Activated T-cell treated with anti-CD3 and anti-CD28 coated beads for 4 hours (primary cell): ENCODE data around the gene FNDC8.
"Not testable (repeated sequence)": the region's sequence is repeated elsewhere in the genome, so short reads cannot be mapped to it uniquely, and the experiment has no call there.

Source experiments
- DNase-seq: peaks from one replicate; pipeline ENCODE4 v3.0.0-alpha.2; 2020

The FNDC8 gene

GRCh38 chr17:35146214-35146833 lies 24.9 kb downstream of the FNDC8 start:
- no peak for DNase-seq

DNA sequence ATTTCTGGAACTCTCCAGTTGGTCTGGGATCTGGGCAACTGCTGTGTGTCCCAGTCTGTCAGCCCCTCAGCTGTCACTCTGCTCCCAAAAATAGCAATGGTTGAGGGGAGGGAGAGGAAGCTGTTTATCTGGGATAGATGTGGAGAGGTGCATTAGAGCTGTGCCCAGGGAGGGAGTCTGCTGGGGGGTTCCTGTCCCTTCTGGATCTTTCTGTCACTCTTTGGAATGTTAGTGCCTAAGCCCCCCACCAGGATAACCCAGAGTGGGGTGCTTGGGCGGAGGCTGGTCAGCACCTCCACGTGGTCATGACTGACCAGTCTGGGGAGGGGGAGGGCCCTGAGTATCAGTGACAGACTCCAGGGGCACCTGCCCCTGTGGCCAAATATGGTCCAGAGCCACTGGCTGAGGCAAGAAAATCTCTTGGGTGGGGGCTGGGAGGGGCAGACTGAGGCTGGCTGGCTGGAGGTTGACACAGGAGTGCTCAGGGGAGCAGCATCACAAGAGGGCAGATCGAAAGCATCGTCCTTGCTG lies 26.0 kb downstream of the FNDC8 start, which contains the start of gene UNC45B:
Gene UNC45B, plus strand, starts transcription at position 443 of the 531 bp plus-strand sequence. CDS start 447 bp downstream, outside the sequence.
- DNase-seq, result no peak

GRCh38 chr17:35148144-35148543 lies 26.7 kb downstream of the FNDC8 start:
- DNase-seq, result no peak

- DNase-seq, result no peak
These were observed 28.5 kb downstream of the FNDC8 start for GRCh38 chr17:35149941-35150340.

DNA sequence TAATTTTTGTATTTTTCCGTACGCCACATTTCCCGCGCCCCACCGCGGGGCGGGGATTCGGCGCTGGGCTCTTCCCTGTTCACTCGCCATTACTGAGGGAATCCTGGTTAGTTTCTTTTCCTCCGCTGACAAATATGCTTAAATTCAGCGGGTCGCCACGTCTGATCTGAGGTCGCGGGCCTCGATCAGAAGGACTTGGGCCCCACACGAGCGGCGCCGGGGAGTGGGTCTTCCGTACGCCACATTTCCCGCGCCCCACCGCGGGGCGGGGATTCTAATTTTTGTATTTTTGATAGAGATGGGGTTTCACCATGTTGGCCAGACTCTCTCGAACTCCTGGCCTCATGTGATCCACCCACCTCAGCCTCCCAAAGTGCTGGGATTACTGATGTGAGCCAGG lies 29.7 kb downstream of the FNDC8 start:
- not testable (repeated sequence) for DNase-seq

DNA sequence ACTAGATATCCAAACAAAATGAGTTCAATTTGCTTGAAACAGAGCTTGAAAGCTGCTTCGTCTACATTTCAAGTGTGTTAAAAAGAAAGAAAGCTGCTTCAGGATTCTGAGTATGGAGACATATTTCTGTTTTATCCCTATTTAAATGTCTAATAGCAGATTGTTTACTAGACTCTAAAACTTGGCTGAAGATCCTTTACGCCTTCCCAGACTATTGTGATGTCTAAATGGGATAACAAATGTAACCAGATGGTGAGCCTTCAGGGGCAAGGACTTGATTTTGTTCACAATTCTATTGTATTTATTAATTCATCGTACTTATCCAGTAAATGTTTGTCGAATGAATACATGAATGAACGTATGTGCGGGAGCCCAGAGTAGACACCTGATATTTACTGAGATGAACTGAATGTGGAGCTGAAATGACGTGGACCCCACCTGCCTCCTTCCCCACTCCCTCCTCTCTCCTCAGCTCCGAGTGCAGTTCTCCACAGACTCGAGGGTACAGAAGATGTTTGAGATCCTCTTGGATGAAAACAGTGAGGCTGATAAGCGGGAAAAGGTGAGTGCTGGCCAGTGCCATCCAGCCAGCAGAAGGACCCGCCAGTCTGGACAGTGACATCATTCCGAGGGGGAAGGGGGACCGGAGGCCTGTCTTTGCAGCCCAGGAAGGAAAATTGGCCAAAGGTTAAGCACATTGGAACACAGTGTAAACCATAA lies 31.2 kb downstream of the FNDC8 start:
- no peak for DNase-seq

DNA sequence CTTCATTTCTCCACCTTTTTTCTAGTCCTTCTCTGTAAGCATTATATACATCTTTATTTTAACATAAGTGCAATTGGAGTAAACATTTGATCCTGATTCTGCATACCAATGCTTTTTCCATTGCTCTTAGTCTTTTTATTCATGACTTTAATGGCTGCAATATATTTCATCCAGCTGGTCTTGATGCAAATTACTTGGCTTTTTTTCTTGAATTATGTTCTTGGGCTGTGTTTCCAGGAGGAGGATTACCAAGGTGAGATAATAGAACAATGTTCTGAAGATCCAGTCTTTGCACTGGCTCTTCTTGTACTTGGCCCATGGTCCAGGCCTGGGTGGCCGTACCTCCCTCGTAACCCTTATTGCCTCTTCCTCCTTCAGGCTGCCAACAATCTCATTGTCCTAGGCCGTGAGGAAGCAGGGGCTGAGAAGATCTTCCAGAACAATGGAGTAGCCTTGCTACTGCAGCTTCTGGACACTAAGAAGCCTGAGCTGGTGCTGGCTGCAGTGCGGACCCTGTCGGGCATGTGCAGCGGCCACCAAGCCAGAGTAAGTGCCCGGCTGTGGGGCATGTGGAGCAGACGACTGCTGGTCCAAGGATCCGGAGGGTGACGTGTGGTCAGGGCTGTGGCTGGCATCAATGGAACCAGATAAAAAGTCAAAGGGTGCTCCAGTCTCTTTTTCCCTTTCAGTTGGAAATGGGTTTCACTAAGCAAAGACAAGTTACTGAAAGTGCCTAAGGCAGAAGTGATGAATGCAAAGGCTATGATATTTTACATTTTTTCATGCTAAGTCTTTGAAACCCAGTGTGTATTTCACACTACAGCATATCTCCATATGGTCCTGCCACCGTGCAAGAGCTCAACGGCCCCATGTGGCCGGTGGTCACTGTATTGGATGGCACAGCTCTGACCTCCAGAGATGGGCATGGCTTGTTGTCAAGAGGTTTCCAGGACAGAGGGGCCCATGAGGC lies 33.1 kb downstream of the FNDC8 start:
- no peak for DNase-seq

DNA sequence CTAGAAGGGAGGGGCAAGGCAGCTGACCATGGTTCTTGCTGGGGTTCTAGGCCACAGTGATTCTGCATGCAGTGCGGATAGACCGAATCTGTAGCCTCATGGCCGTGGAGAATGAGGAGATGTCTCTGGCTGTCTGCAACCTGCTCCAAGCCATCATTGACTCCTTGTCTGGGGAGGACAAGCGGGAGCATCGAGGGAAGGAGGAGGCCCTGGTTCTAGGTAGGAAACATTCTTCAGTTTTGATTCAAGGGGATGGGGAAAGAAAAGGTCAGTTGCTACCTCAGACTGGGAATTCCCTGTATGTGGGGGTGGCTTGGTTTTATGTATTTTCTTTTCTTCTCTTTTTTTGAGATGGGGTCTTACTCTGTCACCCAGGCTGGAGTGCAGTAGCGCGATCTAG lies 33.8 kb downstream of the FNDC8 start:
- no peak for DNase-seq

- DNase-seq, result no peak
These were observed 38.5 kb downstream of the FNDC8 start for GRCh38 chr17:35159940-35160339.

DNA sequence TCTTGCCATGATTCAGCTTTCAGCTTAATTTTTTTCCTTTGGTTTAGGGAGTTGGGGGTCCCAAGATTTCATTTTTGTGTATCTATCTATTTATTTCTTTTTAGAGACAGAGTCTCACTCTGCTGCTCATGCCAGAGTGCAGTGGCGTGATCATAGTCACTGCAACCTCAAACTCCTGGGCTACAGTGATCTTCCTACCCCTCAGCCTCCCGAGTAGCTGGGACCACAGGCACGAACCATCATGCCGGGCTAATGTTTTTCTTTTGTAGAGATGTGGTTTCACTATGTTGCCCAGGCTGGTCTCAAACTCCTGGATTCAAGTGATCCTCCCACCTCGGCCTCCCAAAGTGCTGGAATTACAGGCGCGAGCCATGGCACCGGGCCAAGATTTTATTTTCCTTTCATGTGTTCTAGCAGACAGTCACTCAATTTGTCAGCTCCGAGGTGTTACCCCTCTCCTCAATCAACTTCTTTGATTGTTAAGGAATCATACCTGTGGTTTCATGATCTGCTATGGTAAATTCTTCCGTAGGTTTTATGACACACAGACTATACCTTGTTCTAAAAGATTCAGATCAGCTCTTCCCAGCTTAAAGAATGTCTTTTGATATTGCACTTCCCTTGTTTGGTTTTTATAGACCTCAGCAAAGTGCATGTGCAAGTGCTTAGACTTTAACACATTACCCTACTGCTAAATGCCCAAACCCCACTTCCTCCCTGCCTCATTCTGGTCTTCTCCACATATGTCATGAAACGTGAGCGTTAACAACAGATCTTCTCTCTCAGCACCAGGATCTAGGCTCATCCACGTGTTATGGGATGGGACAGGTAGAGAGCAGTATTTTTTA lies 39.2 kb downstream of the FNDC8 start:
- peak; percentile 26 for DNase-seq

DNA sequence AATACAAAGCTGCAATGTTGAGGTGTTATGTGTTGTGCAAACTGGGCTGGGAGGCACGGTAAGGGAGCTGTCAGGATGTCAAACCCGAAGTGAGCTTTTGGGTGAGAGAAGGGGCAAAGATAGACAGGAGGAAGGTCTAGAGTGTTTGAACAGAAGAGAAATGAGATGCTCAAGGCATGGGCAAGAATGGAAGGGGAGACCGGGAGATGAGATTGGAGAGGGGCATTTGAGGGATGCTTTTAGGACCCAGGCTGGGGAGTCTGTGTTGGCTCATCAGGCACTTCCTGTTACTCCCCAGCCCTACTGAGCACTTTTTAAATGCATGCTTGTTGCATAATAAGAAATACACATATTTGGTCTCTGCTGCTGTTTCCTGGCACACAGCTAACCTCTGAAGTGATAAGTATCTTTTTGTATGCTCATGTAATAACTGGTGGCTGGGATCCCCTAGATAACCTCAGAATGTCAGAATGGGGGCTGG lies 39.9 kb downstream of the FNDC8 start:
- no peak for DNase-seq

DNA sequence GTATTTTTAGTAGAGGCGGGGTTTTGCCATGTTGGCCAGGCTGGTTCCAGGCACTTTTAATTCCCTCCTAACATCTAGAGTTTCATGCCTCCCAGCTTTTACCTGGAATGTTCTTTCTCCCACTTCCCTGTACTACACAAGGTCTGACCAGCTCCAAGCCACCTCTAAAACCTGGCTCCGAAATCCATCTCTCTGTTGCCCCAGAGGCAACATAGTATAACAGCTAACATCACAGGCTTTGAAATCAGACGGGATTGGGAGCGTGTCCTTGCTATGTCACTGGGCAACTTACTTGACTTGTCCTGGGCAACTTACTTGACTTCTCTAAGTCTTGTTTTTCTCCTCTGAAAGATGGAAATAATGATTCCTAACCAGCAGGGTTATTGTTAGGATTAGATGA lies 41.3 kb downstream of the FNDC8 start:
- DNase-seq, result no peak

- no peak for DNase-seq
These were observed 42.5 kb downstream of the FNDC8 start for GRCh38 chr17:35163886-35164285.

DNA sequence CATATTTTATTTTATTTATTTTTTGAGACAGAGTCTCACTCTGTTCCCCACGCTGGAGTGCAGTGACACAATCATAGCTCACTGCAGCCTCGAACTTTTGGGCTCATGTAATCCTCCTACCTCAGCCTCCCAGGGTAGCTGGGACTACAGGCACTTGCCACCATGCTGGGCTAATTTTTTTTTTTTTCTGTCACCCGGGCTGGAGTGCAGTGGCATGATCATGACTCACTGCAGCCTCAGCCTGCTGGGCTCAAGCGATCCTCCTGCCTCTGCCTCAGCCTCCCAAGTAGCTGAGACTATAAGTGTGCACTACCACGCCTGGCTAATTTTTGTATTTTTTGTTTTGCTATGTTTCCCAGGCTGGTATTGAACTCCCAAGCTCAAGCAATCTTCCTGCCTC lies 43.3 kb downstream of the FNDC8 start:
- no peak for DNase-seq

- DNase-seq, result no peak
These were observed 45.1 kb downstream of the FNDC8 start for GRCh38 chr17:35166526-35166925.

GRCh38 chr17:35167046-35167445 lies 45.6 kb downstream of the FNDC8 start:
- no peak for DNase-seq

- no peak for DNase-seq
These were observed 46.3 kb downstream of the FNDC8 start for GRCh38 chr17:35167666-35168065.

DNA sequence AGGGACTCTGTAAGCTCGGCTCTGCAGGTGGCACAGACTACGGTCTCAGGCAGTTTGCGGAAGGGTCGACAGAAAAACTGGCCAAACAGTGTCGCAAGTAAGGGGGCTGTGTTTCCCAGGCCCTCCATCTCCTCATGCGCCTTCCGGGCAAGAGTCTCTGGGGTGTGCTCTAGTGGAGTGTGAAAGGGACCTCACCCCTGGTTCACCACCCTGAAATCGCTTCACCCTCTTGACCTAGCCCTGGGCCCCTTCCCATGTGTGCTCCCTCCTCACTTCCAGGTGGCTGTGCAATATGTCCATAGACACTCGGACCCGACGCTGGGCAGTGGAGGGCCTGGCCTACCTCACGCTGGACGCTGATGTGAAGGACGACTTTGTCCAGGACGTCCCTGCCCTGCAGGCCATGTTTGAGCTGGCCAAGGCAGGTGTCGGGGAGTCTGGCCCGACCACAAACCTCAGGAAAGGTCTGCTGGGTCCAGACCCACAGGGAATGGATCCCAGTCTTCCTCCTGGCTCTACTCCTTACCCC lies 48.5 kb downstream of the FNDC8 start:
- no peak for DNase-seq

GRCh38 chr17:35170968-35171771 lies 49.8 kb downstream of the FNDC8 start:
- no peak for DNase-seq

DNA sequence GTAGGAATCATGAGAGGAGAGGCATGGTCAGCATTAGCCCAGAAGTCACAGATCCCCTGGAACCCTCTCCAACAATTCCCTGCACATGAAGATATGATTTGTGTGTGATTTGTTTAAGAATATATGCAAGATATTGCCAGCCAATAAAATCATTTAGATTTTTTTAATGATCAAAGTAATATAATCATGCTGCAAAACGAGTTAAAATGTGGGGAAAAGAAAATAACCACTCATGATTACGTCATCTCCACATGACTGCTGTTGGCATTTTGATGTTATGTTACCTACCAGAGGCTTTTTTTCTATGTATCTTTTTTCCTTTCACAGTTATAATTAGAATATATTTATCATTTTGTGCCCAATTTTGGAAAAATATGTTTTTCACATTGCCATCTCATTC lies 50.4 kb downstream of the FNDC8 start:
- DNase-seq, result no peak

DNA sequence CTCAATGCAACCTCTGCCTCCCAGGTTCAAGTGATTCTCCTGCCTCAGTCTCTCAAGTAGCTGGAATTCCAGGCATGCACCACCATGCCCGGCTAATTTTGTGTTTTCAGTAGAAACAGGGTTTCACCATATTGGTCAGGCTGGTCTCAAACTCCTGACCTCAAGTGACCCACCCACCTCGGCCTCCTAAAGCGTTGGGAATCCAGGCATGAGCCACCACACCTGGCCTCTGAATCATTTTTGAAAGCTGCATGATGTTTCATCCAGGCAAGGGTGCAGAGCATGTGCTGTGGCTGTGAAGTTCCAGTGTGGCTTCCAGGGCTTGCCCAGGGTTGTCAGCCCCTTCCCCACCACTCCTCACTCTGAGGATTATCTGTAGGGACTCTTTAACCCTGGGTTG lies 50.9 kb downstream of the FNDC8 start:
- not testable (repeated sequence) for DNase-seq
